Measurements from ENCODE around the gene LARP4B. TPM values are rescaled to one million over a fixed set of nuclear protein-coding genes. Genes with fewer than 3 reads are reported as not detected.

Gene LARP4B
- total and polyA plus RNA-seq, 8 donors, result 45.1 to 122 (median 54.4) TPM

DNA sequence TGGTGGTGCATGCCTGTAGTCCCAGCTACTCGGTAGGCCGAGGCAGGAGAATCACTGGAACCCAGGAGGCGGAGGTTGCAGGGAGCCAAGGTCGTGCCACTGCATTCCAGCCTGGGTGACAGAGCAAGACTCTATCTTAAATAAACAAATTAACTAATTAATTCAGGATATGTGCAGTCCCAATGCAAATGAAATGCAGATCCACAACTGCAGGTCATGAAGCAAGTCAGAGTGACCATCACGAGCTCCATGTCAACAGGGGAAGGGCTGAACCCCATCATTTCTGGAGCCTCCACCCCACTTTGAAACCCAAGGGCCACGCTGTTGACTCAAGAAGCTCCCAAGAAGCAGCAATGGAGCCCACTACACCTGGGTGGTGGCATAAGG, 115.4 kb downstream of the LARP4B start:
- TF ChIP-seq, protein P1, sequence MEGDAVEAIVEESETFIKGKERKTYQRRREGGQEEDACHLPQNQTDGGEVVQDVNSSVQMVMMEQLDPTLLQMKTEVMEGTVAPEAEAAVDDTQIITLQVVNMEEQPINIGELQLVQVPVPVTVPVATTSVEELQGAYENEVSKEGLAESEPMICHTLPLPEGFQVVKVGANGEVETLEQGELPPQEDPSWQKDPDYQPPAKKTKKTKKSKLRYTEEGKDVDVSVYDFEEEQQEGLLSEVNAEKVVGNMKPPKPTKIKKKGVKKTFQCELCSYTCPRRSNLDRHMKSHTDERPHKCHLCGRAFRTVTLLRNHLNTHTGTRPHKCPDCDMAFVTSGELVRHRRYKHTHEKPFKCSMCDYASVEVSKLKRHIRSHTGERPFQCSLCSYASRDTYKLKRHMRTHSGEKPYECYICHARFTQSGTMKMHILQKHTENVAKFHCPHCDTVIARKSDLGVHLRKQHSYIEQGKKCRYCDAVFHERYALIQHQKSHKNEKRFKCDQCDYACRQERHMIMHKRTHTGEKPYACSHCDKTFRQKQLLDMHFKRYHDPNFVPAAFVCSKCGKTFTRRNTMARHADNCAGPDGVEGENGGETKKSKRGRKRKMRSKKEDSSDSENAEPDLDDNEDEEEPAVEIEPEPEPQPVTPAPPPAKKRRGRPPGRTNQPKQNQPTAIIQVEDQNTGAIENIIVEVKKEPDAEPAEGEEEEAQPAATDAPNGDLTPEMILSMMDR (IDR thresholded peaks at IDR 0.05), result no peak
- DNase-seq (no peak), ATAC-seq (no peak)
- H3K9me3 ChIP-seq, result no peaks in the 10 kb centered on the region
- H3K4me1 ChIP-seq, result peaks cover 5 to 21% of the 10 kb centered on the region in 2 donors
- H3K27ac ChIP-seq, result no peak overlapping the region
- no peak overlapping the region for H3K4me3 ChIP-seq
- no peaks in the 10 kb centered on the region for H3K27me3 ChIP-seq
- peaks cover 0 to 100% of the 10 kb centered on the region in 2 donors for H3K36me3 ChIP-seq
- intact Hi-C loops (cut with DNase I), result no loop called here

DNA sequence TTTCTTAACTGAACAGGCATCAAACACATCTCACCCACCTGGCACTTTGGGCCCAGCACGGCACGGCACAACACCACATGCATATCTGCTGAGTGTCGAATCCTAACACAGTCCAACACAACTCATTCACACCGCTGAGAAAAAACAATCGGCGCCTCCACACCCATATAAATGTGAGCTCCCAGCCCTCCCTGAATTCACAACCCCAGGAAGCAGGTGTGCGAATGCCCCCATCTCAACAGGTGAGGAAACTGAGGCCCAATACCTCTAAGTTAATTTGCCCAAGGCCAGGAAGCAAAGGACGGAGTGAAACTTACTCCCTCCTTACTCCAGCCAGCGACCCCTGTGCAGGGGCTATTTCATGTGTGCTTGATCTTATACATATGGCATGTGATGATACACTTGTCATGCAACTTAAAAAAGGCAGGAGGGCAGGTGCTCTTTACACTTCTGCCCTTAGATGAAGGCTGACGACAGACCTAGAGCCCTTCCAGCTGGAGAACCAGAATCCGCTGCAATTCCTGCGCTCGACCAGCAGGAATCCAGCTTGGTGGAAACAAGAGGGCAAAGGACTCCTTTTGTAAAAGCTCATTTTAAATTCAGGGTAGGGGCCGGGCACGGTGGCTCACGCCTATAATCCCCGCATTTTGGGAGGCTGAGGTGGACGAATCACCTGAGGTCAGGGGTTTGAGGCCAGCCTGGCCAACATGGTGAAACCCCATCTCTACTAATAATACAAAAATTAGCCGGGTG, 116.0 kb downstream of the LARP4B start:
- Histone ChIP-seq H3K27me3 (no peaks in the 10 kb centered on the region), H3K36me3 (peaks cover 0 to 100% of the 10 kb centered on the region in 2 donors), H3K4me1 (peaks cover 5 to 21% of the 10 kb centered on the region in 2 donors), H3K9me3 (no peaks in the 10 kb centered on the region), H3K4me3 (no peak overlapping the region), H3K27ac (no peak overlapping the region)
- TF ChIP-seq, protein P1 (IDR thresholded peaks at IDR 0.05), result no peak
- DNase-seq (peak in 1 of 4 donors; percentile 51), ATAC-seq (no peak)
- intact Hi-C loops (cut with DNase I), result no loop called here

DNA sequence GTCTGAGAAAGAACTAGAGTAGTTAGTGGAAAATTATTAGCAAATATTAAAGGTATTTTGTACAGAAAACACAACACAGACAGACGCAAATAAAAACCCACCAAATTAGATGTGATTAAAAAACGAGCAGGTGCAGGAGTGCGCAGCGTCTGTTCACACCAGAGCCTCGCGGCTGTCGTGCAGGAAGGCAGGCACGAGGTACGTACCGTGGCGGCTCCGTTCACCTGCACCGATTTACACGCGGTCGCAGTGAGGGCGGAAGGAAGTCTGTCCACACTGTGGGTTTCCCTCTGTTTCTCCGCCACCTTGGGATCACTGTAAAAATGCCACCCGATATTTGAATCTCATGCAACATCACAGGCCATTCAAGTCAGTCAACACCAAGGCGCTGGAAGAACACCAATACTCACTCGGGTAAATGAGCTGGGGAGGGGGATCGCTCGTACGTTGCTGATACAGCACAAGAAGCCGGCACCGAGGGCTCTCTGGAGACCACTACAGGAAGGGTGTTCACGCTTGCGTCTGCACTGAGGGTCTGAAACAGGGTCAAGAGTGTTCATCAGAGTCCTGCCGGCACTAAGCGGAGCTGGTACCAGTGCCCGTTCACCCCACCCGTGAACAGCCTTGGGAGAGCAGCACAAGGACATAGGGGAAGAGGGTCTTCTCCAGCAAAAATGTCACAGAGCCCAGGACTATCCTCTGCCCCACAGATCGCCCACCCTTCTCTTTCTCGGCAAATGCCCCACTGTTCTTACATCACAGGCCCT, 116.8 kb downstream of the LARP4B start:
- DNase-seq, result peak in 1 of 4 donors; percentile 51
- intact Hi-C loops (cut with DNase I), result no loop called here
- H3K27me3 ChIP-seq, result no peaks in the 10 kb centered on the region
- H3K4me1 ChIP-seq, result peaks cover 5 to 21% of the 10 kb centered on the region in 2 donors
- no peak overlapping the region for H3K27ac ChIP-seq
- H3K9me3 ChIP-seq, result no peaks in the 10 kb centered on the region
- H3K36me3 ChIP-seq, result peaks cover 0 to 100% of the 10 kb centered on the region in 2 donors
- TF ChIP-seq, protein P1 (IDR thresholded peaks at IDR 0.05), result no peak
- no peak overlapping the region for H3K4me3 ChIP-seq
- ATAC-seq, result no peak

DNA sequence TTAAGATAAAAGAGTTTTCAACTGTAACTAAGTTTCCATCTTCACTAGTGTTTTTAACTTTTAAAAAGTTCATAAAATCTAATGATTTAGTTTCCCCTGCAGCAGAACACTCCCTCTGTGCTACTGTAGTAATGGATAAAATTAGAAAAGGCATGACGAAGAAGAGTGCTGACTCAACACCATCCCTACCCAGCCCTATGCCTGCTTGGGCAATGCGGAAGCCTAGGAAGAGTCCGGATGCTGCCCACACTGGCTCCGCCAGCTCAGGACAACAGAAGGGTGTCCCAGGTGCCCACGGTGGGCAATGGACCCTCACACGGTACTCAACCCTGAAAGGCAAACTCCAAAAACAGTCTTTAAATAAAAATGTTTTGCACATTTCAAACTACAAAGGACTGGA, 118.2 kb downstream of the LARP4B start:
- H3K9me3 ChIP-seq, result no peaks in the 10 kb centered on the region
- no peak for ATAC-seq
- TF ChIP-seq, protein P1 (IDR thresholded peaks at IDR 0.05), result no peak
- peaks cover 0 to 100% of the 10 kb centered on the region in 2 donors for H3K36me3 ChIP-seq
- H3K4me1 ChIP-seq, result peaks cover 5 to 10% of the 10 kb centered on the region in 2 donors
- no peak overlapping the region for H3K4me3 ChIP-seq
- intact Hi-C loops (cut with DNase I), result no loop called here
- no peak overlapping the region for H3K27ac ChIP-seq
- H3K27me3 ChIP-seq, result no peaks in the 10 kb centered on the region
- no peak for DNase-seq

DNA sequence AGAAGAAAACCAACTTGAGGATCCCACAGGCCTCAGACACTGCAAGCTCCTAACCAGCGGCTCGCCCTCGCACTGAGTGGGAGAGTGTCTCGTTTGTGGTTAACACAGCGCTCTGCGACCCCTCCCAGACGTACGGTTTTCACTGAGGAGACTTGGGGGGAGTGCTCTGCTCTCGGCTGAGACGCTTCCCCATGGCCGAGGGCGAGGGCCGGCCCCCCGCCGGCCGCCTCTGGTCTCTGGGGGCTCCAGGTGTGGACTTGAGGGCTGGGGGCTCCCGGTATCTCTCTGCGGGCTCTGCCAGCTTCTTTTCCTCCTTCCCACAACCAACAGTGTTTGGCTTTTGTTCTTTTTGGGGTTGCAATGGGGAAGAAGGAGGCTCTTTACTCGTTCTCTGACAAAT, 118.7 kb downstream of the LARP4B start:
- no peak overlapping the region for H3K4me3 ChIP-seq
- TF ChIP-seq, protein P1 (IDR thresholded peaks at IDR 0.05), result no peak
- intact Hi-C loops (cut with DNase I), result no loop called here
- H3K9me3 ChIP-seq, result no peaks in the 10 kb centered on the region
- peaks cover 5 to 6% of the 10 kb centered on the region in 2 donors for H3K4me1 ChIP-seq
- peak in 1 of 4 donors; percentile 41 for DNase-seq
- peaks cover 0 to 100% of the 10 kb centered on the region in 2 donors for H3K36me3 ChIP-seq
- H3K27ac ChIP-seq, result no peak overlapping the region
- H3K27me3 ChIP-seq, result no peaks in the 10 kb centered on the region
- ATAC-seq, result no peak
